ENCODE results near the gene ATP6V1C2.

DNA sequence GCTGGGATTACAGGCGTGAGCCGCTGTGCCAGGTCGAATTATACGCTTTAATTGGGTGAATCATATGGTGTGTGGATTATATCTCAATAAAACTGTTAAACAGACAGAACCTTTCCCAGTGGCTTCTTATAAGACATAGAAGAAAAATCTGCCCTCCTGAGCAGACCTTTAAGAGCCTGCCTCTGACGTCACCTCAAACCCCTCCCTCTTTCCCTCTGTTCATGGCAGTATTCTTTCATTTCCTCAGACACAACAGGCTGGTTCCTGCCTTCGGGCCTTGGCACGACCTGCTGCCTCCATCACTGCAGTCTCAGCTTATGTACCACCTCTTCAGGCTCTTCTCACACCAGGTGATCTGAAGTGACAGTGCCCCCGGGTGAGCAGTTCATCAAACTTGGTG is 105.2 kb downstream of the ATP6V1C2 start:
- no peak for TF ChIP-seq CTCF (IDR thresholded peaks at IDR 0.05)
- TF ChIP-seq POLR2A (IDR thresholded peaks at IDR 0.05) = no peak
